Stimulated activated CD4-positive, alpha-beta T cell treated with anti-CD3 and anti-CD28 coated beads, TNF-alpha, amount 100 ng/mL, for 24 hours (primary cell): ENCODE results near the gene EVI2B.
"Not testable (repeated sequence)": the region's sequence is repeated elsewhere in the genome, so short reads cannot be mapped to it uniquely, and the experiment has no call there.

Experiments
- DNase-seq, 3 experiments: peaks; one replicate each; pipeline ENCODE4 v3.0.0-alpha.2; 2020; ENCODE audit warnings: low read depth in 3 of 3

EVI2B gene

GRCh38 chr17:31269578-31269983 lies 44.3 kb downstream of the EVI2B start:
- no peak for DNase-seq

GRCh38 chr17:31269036-31269577 lies 44.7 kb downstream of the EVI2B start:
- DNase-seq: no peak

GRCh38 chr17:31266042-31266441 lies 47.8 kb downstream of the EVI2B start:
- DNase-seq: no peak

DNA sequence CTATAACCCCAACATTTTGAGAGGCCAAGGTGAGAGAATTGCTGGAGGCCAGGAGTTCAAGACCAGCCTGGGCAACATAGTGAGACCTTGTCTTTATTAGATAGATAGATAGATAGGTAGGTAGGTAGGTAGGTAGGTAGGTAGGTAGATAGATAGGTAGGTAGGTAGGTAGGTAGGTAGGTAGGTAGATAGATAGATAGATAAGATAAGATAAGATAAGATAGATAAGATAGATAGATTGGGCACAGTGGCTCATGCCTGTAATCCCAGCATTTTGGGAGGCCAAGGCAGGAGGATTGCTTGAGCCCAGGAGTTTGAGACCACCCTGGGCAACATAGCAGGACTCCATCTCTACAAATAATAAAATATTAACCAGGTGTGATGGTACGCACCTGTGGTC lies 50.9 kb downstream of the EVI2B start:
- DNase-seq: not testable (repeated sequence)

- no peak for DNase-seq
Measured at GRCh38 chr17:31261601-31262000, 52.3 kb downstream of the EVI2B start.

DNA sequence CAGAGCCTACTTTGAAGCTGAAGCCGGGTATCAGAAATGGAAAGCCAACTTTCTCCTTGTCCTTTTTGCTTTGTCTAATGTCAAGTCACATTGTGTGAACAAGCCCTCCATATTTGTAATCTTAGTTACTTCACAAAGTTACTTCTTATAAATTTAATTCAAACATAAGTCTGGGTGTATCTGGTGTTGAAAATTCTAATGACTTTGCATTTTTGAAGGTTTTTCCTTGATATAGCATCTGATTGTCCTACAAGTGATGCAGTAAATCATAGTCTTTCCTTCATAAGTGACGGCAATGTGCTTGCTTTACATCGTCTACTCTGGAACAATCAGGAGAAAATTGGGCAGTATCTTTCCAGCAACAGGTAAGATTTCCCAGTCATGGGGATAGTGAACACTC lies 53.7 kb downstream of the EVI2B start:
- DNase-seq: no peak

- DNase-seq: no peak
Measured at GRCh38 chr17:31256936-31257335, 56.9 kb downstream of the EVI2B start.

DNA sequence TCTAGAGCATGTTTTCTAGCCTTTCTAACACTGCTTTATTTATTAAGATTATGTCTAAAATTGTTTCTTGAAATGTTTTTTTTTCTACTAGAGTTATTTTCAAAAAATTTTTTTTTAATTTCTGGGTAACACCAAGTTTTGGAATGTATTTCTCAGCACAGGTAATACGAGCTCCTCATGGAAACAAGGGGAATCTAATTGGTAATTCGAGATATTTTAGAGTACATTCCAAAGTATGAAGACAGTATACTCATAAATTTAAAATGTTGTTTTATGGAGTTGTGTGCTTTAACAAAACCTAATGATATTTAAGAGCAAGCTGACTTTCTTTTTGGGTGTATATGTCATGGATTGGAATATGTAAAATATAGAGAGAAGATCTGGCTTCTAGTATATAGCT lies 59.2 kb downstream of the EVI2B start:
- no peak for DNase-seq
